Measurements from ENCODE around the gene PGC.

PGC gene

GRCh38 chr6:41747256-41748101 lies at the start of gene PGC:
Gene PGC (minus strand): TSS chr6:41747397. CDS start chr6:41747334, 63 bp downstream.
- no peaks in the 10 kb centered on the region for H3K36me3 ChIP-seq (ENCODE audit: insufficient read depth)
- no peak within 1 kb of the TSS for H3K4me3 ChIP-seq (IDR thresholded peaks at IDR 0.05; ENCODE audit: insufficient read depth, low read depth, low read length)
- H3K79me2 ChIP-seq (ENCODE audit: insufficient read depth, low read depth) = no peaks in the 10 kb centered on the region
- no peak within 1 kb of the TSS for H3K4me2 ChIP-seq
- no peak within 1 kb of the TSS for H2AFZ ChIP-seq (ENCODE audit: low read depth)
- TF ChIP-seq, protein P1, sequence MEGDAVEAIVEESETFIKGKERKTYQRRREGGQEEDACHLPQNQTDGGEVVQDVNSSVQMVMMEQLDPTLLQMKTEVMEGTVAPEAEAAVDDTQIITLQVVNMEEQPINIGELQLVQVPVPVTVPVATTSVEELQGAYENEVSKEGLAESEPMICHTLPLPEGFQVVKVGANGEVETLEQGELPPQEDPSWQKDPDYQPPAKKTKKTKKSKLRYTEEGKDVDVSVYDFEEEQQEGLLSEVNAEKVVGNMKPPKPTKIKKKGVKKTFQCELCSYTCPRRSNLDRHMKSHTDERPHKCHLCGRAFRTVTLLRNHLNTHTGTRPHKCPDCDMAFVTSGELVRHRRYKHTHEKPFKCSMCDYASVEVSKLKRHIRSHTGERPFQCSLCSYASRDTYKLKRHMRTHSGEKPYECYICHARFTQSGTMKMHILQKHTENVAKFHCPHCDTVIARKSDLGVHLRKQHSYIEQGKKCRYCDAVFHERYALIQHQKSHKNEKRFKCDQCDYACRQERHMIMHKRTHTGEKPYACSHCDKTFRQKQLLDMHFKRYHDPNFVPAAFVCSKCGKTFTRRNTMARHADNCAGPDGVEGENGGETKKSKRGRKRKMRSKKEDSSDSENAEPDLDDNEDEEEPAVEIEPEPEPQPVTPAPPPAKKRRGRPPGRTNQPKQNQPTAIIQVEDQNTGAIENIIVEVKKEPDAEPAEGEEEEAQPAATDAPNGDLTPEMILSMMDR (conservative IDR thresholded peaks at IDR 0.05; ENCODE audit: low read depth, low read length) = no peak
- no peaks in the 10 kb centered on the region for H3K27me3 ChIP-seq (ENCODE audit: insufficient read depth, low read depth)
- no peaks in the 10 kb centered on the region for H3K4me1 ChIP-seq (ENCODE audit: low read depth, poor library complexity, severe bottlenecking)
- H3K27ac ChIP-seq = no peak within 1 kb of the TSS
- no peak within 1 kb of the TSS for H3K9ac ChIP-seq
- no peaks in the 10 kb centered on the region for H4K20me1 ChIP-seq (ENCODE audit: insufficient read depth)

DNA sequence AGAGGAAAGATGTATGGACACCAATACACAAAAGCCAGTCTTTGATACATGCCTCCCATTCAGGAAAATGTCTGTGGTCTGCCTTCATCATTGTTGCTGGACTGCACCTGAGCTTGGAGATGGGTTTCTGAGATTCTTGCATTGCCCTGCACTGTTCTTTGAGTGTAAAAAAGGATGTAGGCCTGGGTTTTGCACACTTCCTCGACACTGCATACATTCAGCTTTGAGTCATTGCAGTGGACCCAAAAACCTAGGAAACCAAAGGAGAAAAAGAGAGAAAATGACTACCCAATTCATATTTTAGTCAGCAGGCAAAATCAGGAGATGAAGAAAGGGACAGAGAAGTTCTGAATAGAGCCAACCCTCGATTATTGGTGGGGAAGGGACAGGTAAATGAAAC lies 49.3 kb upstream of the PGC start:
- no peak overlapping the region for H3K9ac ChIP-seq
- no peaks in the 10 kb centered on the region for H3K4me1 ChIP-seq (ENCODE audit: low read depth, poor library complexity, severe bottlenecking)
- no peak overlapping the region for H2AFZ ChIP-seq (ENCODE audit: low read depth)
- no peaks in the 10 kb centered on the region for H3K36me3 ChIP-seq (ENCODE audit: insufficient read depth)
- no peaks in the 10 kb centered on the region for H4K20me1 ChIP-seq (ENCODE audit: insufficient read depth)
- H3K27ac ChIP-seq = no peak overlapping the region
- H3K27me3 ChIP-seq (ENCODE audit: insufficient read depth, low read depth) = no peaks in the 10 kb centered on the region
- no peak overlapping the region for H3K4me3 ChIP-seq (IDR thresholded peaks at IDR 0.05; ENCODE audit: insufficient read depth, low read depth, low read length)
- no peak overlapping the region for H3K4me2 ChIP-seq
- TF ChIP-seq, protein P1 (conservative IDR thresholded peaks at IDR 0.05; ENCODE audit: low read depth, low read length) = no peak
- H3K79me2 ChIP-seq (ENCODE audit: insufficient read depth, low read depth) = no peaks in the 10 kb centered on the region

- TF ChIP-seq, protein P1 (conservative IDR thresholded peaks at IDR 0.05; ENCODE audit: low read depth, low read length) = no peak
- no peak overlapping the region for H2AFZ ChIP-seq (ENCODE audit: low read depth)
- no peaks in the 10 kb centered on the region for H3K27me3 ChIP-seq (ENCODE audit: insufficient read depth, low read depth)
- H3K4me1 ChIP-seq (ENCODE audit: low read depth, poor library complexity, severe bottlenecking) = peaks cover 9% of the 10 kb centered on the region
- H3K4me3 ChIP-seq (IDR thresholded peaks at IDR 0.05; ENCODE audit: insufficient read depth, low read depth, low read length) = no peak overlapping the region
- H3K27ac ChIP-seq = no peak overlapping the region
- H3K9ac ChIP-seq = no peak overlapping the region
- H3K4me2 ChIP-seq = no peak overlapping the region
- no peaks in the 10 kb centered on the region for H4K20me1 ChIP-seq (ENCODE audit: insufficient read depth)
- peaks cover 21% of the 10 kb centered on the region for H3K79me2 ChIP-seq (ENCODE audit: insufficient read depth, low read depth)
- no peaks in the 10 kb centered on the region for H3K36me3 ChIP-seq (ENCODE audit: insufficient read depth)
Measured at GRCh38 chr6:41791984-41792383, 44.8 kb upstream of the PGC start.

GRCh38 chr6:41791305-41791704 lies 44.1 kb upstream of the PGC start:
- H4K20me1 ChIP-seq (ENCODE audit: insufficient read depth) = no peaks in the 10 kb centered on the region
- no peaks in the 10 kb centered on the region for H3K36me3 ChIP-seq (ENCODE audit: insufficient read depth)
- no peak overlapping the region for H2AFZ ChIP-seq (ENCODE audit: low read depth)
- no peak overlapping the region for H3K4me2 ChIP-seq
- H3K27me3 ChIP-seq (ENCODE audit: insufficient read depth, low read depth) = no peaks in the 10 kb centered on the region
- H3K4me3 ChIP-seq (IDR thresholded peaks at IDR 0.05; ENCODE audit: insufficient read depth, low read depth, low read length) = no peak overlapping the region
- H3K27ac ChIP-seq = no peak overlapping the region
- TF ChIP-seq, protein P1 (conservative IDR thresholded peaks at IDR 0.05; ENCODE audit: low read depth, low read length) = no peak
- H3K9ac ChIP-seq = no peak overlapping the region
- H3K79me2 ChIP-seq (ENCODE audit: insufficient read depth, low read depth) = peaks cover 21% of the 10 kb centered on the region
- H3K4me1 ChIP-seq (ENCODE audit: low read depth, poor library complexity, severe bottlenecking) = peaks cover 9% of the 10 kb centered on the region

All from KMS-11 (cell line).